SJSA1 (cell line): ENCODE data around the gene MCEMP1. TPM values are rescaled to one million over a fixed set of nuclear protein-coding genes. Genes with fewer than 3 reads are reported as not detected.

Experiments
- DNase-seq, 2 experiments: peaks; one replicate each; pipeline ENCODE4 v3.0.0-alpha.2; 2015 to 2020; ENCODE audit warnings: low spot score in 2 of 2, low read depth in 1 of 2
- H3K27ac ChIP-seq: fragments of 250-450 bp; sonication (Bioruptor Pico); 2 replicates; pipeline ENCODE4 v1.5.1; 2020; ENCODE audit warnings: mild to moderate bottlenecking, moderate library complexity
- H3K27me3 ChIP-seq: fragments of 250-450 bp; sonication (Bioruptor Pico); replicated peaks from 2 replicates; pipeline ENCODE4 v1.5.1; 2020; ENCODE audit warnings: mild to moderate bottlenecking, moderate library complexity
- H3K36me3 ChIP-seq: fragments of 250-450 bp; sonication (Bioruptor Pico); 2 replicates; pipeline ENCODE4 v1.5.1; 2020; ENCODE audit warnings: mild to moderate bottlenecking
- H3K4me1 ChIP-seq: fragments of 250-450 bp; sonication (Bioruptor Pico); replicated peaks from 2 replicates; pipeline ENCODE4 v1.6.1; 2021; ENCODE audit warnings: mild to moderate bottlenecking
- H3K4me3 ChIP-seq: fragments of 250-450 bp; sonication (Bioruptor Pico); 2 replicates; pipeline ENCODE4 v1.5.1; 2020; ENCODE audit warnings: mild to moderate bottlenecking
- H3K9me3 ChIP-seq: fragments of 250-450 bp; sonication (Bioruptor Pico); replicated peaks from 2 replicates; pipeline ENCODE4 v1.5.1; 2020; ENCODE audit warnings: mild to moderate bottlenecking
- total RNA-seq: library from RNA; depleted of rRNA; stranded (reverse); fragments of >200 nt; shearing (Covaris generic); gene quantifications from 2 replicates; pipeline ENCODE4 v1.2.3, GENCODE V29; 2014

The MCEMP1 gene
- total RNA-seq, 1 experiment from 2014 or later: not detected

GRCh38 chr19:7670150-7670783 lies 6.6 kb upstream of the MCEMP1 start:
- Histone ChIP-seq H3K4me1 (no peaks in the 10 kb centered on the region), H3K27ac (no peak overlapping the region), H3K27me3 (peaks cover 18% of the 10 kb centered on the region), H3K36me3 (no peaks in the 10 kb centered on the region), H3K9me3 (no peaks in the 10 kb centered on the region; the same call in 1 of the 2 replicates), H3K4me3 (no peak overlapping the region)
- no peak for DNase-seq

DNA sequence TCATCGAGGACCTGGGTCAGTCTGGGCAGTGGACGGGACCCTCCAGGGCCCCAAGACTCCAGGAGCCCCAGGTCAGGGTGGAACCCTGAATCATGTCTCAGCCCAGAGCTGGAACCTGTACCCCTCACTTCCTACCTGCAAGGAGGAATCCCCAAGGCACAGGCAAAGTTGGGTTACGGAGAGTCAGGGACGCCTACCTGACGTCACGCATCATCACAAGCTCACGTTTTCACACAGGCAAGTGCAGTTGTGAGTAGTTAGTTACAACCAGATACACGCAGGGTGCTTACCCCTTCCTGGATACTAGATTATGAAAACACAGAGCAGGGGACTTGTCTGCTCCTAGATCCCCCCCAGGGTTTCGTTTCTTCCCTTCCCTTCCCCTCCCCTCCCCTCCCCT lies 6.1 kb upstream of the MCEMP1 start:
- Histone ChIP-seq H3K36me3 (no peaks in the 10 kb centered on the region), H3K27ac (no peak overlapping the region), H3K4me3 (no peak overlapping the region), H3K27me3 (peaks cover 19% of the 10 kb centered on the region), H3K4me1 (no peaks in the 10 kb centered on the region), H3K9me3 (no peaks in the 10 kb centered on the region; the same call in 1 of the 2 replicates)
- no peak for DNase-seq

DNA sequence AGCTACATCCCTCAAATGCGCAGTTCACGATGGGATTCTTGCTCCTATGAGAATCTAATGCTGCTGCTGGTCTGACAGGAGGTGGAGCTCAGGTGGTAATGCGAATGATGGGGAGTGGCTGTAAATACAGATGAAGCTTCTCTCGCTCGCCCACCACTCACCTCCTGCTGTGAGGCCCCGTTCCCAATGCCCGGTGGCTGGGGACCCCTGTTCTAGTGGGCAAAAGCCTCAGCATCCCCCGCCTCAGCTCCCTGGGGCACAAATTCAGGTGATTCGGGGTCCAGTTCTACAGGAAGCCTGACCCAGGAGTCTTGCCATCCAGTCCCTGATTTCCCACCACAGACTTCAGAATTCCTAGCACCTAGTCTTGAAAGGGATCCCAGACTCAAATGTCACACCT lies 4.4 kb upstream of the MCEMP1 start:
- no peak overlapping the region for H3K4me3 ChIP-seq
- H3K9me3 ChIP-seq: no peaks in the 10 kb centered on the region; the same call in 1 of the 2 replicates
- H3K27me3 ChIP-seq: peaks cover 28% of the 10 kb centered on the region
- DNase-seq: no peak
- no peaks in the 10 kb centered on the region for H3K4me1 ChIP-seq
- no peaks in the 10 kb centered on the region for H3K36me3 ChIP-seq
- H3K27ac ChIP-seq: no peak overlapping the region

GRCh38 chr19:7674010-7675005 lies 2.6 kb upstream of the MCEMP1 start:
- Histone ChIP-seq H3K27me3 (peaks cover 31% of the 10 kb centered on the region), H3K36me3 (no peaks in the 10 kb centered on the region), H3K27ac (no peak overlapping the region), H3K4me3 (no peak overlapping the region), H3K4me1 (no peaks in the 10 kb centered on the region), H3K9me3 (no peaks in the 10 kb centered on the region; the same call in 1 of the 2 replicates)
- DNase-seq: peak in 1 of 2 experiments; percentile 18

- H3K9me3 ChIP-seq: no peaks in the 10 kb centered on the region; the same call in 1 of the 2 replicates
- no peak overlapping the region for H3K4me3 ChIP-seq
- H3K27me3 ChIP-seq: peaks cover 21% of the 10 kb centered on the region
Measured at GRCh38 chr19:7676376-7676775, 514 bp upstream of the MCEMP1 start.

GRCh38 chr19:7677669-7678311 lies 900 bp downstream of the MCEMP1 start:
- no peak overlapping the region for H3K27ac ChIP-seq
- peaks cover 15% of the 10 kb centered on the region; the same call in 1 of the 2 replicates for H3K27me3 ChIP-seq
- no peak overlapping the region for H3K4me3 ChIP-seq
- no peaks in the 10 kb centered on the region; the same call in 1 of the 2 replicates for H3K9me3 ChIP-seq
- peaks cover 9% of the 10 kb centered on the region for H3K4me1 ChIP-seq
- H3K36me3 ChIP-seq: peaks cover 15% of the 10 kb centered on the region
- no peak for DNase-seq

More at GRCh38 chr19:7676376-7676775, 514 bp upstream of the MCEMP1 start:
- no peak overlapping the region for H3K27ac ChIP-seq
- H3K4me1 ChIP-seq: peaks cover 4% of the 10 kb centered on the region
- H3K36me3 ChIP-seq: peaks cover 5% of the 10 kb centered on the region
- no peak for DNase-seq

DNA sequence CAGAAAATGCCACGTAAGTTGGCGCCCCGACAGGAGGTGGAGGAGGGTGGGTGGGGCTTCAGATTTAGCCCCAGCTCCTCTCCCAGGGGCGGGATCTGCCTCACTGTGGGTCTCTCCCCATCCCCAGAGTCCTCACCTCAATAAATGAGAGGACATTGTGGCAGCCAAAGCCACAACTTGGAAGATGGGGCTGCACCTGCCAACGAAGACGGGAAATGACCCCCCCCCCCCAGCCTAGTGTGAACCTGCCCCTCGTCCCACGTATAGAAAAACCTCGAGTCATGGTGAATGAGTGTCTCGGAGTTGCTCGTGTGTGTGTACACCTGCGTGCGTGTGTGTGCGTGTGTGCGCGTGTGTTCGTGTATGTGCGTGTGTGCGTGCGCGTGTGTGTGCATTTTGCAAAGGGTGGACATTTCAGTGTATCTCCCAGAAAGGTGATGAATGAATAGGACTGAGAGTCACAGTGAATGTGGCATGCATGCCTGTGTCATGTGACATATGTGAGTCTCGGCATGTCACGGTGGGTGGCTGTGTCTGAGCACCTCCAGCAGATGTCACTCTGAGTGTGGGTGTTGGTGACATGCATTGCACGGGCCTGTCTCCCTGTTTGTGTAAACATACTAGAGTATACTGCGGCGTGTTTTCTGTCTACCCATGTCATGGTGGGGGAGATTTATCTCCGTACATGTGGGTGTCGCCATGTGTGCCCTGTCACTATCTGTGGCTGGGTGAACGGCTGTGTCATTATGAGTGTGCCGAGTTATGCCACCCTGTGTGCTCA lies 2.3 kb downstream of the MCEMP1 start:
- H3K9me3 ChIP-seq: no peaks in the 10 kb centered on the region
- peaks cover 9% of the 10 kb centered on the region for H3K4me1 ChIP-seq
- DNase-seq: no peak
- H3K27me3 ChIP-seq: peaks cover 15% of the 10 kb centered on the region; the same call in 1 of the 2 replicates
- peaks cover 28% of the 10 kb centered on the region for H3K36me3 ChIP-seq
- H3K4me3 ChIP-seq: no peak overlapping the region
- H3K27ac ChIP-seq: no peak overlapping the region

DNA sequence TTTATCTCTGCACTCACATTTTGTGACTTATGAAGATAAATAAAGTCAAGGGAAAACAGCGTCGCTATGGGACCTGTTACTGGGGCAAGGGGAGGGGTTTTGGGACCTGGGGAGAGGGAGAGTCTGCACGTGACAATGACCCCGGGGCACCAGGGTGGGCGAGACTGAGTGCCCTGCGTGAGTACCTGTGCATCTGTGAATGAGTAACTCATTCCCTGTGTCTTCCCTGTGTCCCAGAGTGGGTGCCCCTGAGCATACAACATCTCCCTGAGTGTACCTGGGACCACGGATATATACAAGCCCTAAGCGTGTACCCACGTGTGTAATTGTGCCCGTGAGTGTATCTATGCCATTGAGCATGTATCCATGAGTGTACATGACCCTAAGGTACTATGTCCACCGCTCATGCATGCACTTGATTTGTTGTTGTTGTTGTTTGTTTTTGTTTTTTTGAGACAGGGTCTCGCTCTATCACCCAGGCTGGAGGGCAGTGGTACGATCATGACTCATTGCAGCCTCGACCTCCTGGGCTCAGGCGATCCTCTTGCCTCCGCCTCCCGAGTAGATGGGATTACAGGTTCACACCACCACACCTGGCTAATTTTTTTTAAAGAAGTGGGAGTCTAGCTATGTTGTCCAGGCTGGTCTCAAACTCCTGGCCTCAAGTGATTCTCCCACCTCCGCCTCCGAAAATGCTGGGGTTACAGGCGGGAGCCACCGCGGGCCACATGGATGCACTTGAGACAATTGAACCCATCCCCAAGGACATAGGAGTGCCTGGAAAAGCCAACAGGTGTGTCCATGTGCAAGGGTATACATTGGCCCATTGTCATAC lies 3.1 kb downstream of the MCEMP1 start:
- H3K4me1 ChIP-seq: peaks cover 9% of the 10 kb centered on the region
- no peak overlapping the region for H3K27ac ChIP-seq
- no peaks in the 10 kb centered on the region for H3K9me3 ChIP-seq
- H3K36me3 ChIP-seq: peaks cover 29% of the 10 kb centered on the region
- DNase-seq: no peak
- H3K4me3 ChIP-seq: peak overlapping the region; percentile 95
- H3K27me3 ChIP-seq: peaks cover 15% of the 10 kb centered on the region; the same call in 1 of the 2 replicates

DNA sequence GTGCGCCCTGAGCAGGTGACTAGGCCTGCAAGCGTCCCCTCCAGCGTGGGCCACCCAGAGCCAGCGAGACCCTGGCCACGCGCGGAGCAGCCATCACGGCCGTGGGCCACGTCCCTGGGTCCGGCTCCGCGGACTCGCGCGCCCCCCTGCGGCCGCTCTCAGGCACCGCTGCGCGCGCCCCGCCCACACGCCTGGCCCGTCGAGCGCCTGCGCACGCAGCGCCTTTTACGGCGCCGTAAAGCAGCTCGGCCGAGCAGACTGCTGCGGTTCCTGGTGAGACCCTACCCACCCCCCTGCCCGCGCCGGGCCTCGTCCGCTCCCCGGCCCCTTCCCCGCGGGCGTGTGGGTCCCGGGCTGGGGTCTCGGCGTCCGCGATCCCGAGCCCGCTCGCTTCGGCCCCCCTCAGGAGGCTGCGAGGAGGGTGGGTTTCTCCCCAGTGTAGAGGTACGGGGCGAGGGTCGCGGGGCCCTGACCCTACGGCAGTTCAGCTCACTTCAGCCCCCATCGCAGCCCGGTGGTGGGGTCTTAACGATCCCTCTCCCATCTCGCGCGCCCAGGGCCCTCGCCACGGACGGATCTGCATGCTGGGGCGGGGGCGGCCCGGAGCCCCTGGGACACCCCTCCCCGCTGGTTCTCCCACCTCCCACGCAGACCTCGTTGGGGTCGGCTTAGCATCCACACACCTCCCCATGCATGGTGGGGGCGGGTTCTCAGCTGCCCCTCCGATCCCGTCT lies 3.9 kb downstream of the MCEMP1 start, which contains the start of gene TRAPPC5:
Gene TRAPPC5, plus strand, starts transcription at position 228 of the 734 bp plus-strand sequence. CDS start 1,421 bp downstream, outside the sequence.
- H3K36me3 ChIP-seq: peaks cover 29% of the 10 kb centered on the region

GRCh38 chr19:7681340-7682174 lies 4.7 kb downstream of the MCEMP1 start:
- no peaks in the 10 kb centered on the region for H3K9me3 ChIP-seq
- peaks cover 9% of the 10 kb centered on the region for H3K4me1 ChIP-seq
- peak; percentile 18 to 64 for DNase-seq
- peaks cover 29% of the 10 kb centered on the region for H3K36me3 ChIP-seq
- H3K27me3 ChIP-seq: peaks cover 13% of the 10 kb centered on the region; the same call in 1 of the 2 replicates
- H3K4me3 ChIP-seq: peak overlapping the region; percentile 95
- no peak overlapping the region for H3K27ac ChIP-seq

More for the DNA sequence above, 3.9 kb downstream of the MCEMP1 start, which contains the start of gene TRAPPC5:
- peak within 1 kb of the TSS; percentile 58 for H3K27ac ChIP-seq
- DNase-seq: peak; percentile 62 to 77
- peaks cover 15% of the 10 kb centered on the region; the same call in 1 of the 2 replicates for H3K27me3 ChIP-seq
- H3K4me1 ChIP-seq: peaks cover 9% of the 10 kb centered on the region
- H3K9me3 ChIP-seq: no peaks in the 10 kb centered on the region
- H3K4me3 ChIP-seq: peak within 1 kb of the TSS; percentile 95
